ENCODE measurements around the gene STOML2. TPM values are rescaled to one million over a fixed set of nuclear protein-coding genes. Genes with fewer than 3 reads are reported as not detected.
A peak's percentile ranks its signal among the peaks of the same experiment; 100 is the strongest.
"Not testable (repeated sequence)": the region's sequence is repeated elsewhere in the genome, so short reads cannot be mapped to it uniquely, and the experiment has no call there.

Gene STOML2, protein sequence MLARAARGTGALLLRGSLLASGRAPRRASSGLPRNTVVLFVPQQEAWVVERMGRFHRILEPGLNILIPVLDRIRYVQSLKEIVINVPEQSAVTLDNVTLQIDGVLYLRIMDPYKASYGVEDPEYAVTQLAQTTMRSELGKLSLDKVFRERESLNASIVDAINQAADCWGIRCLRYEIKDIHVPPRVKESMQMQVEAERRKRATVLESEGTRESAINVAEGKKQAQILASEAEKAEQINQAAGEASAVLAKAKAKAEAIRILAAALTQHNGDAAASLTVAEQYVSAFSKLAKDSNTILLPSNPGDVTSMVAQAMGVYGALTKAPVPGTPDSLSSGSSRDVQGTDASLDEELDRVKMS
- 10 to 100 TPM; 96.0 to 96.9 TPM for total RNA-seq

DNA sequence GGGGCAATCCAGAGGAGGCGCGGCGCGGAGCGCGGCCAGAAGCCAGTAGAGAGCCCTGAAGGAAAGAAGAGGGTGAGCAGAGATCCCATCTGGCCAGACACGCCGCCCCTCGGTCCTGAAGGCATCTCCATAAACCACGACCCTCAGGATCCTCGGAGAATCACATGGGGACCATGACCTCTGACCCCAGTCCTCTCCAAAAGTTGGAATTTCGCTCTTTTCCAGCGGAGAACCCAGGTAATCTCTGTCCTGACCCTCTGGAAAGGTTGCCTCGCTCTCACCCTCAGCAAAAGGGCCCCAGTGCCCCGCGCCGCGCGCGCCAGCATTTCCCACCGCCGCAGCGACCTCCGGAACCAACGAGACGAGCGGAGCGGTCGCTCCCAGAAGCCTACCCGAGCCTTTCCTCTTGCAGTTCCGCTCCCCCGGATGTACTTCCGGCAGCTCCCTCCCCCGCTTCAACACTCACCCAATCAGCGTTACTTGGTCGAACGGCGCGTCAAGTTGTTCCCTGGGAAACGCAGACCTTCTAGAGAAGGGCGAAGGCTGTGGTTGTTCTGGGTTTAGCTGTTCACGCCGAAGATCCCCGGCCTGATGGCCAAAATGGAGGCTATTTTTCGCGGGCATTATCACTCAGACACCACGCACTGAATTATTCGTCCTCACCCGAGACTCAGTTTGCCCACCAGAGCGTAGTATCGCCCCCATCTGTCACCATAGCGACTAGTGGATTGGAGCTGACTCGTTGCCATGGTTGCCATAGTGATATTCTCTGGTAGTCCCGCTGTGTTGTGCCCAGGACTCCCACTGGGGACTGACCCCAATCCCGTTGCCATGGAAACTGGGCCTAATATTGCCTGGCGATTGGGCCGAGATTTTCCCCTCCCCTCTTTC is at the start of gene STOML2:
TSS of gene STOML2 (minus strand) at position 363 of the 891 bp plus-strand sequence. CDS start at position 326, 37 bp downstream.
- Mint-ChIP-seq H3K4me3 (peak within 1 kb of the TSS; percentile 80), H3K36me3 (ENCODE audit: low read depth) (peaks cover 51% of the 10 kb centered on the region), H3K9me3 (no peaks in the 10 kb centered on the region), H3K27ac (peak within 1 kb of the TSS; percentile 88), H3K4me1 (peaks cover 39% of the 10 kb centered on the region), H3K27me3 (no peaks in the 10 kb centered on the region)
- DNase-seq: peak; percentile 95
- ChIA-PET POLR2A (interaction anchor here (0.9 to 4.8 kb wide), 7 partner anchors 8 to 629 kb away, joined by 3 to 61 read pairs (median 23); partner anchors contain the start of genes ARHGEF39, ATOSB, CREB3 and FANCG), CTCF (interaction anchor here (1.3 to 3.1 kb wide), 8 partner anchors 9 to 204 kb away, joined by 4 to 28 read pairs (median 6); partner anchors contain the start of genes ATOSB, FANCG and VCP)

DNA sequence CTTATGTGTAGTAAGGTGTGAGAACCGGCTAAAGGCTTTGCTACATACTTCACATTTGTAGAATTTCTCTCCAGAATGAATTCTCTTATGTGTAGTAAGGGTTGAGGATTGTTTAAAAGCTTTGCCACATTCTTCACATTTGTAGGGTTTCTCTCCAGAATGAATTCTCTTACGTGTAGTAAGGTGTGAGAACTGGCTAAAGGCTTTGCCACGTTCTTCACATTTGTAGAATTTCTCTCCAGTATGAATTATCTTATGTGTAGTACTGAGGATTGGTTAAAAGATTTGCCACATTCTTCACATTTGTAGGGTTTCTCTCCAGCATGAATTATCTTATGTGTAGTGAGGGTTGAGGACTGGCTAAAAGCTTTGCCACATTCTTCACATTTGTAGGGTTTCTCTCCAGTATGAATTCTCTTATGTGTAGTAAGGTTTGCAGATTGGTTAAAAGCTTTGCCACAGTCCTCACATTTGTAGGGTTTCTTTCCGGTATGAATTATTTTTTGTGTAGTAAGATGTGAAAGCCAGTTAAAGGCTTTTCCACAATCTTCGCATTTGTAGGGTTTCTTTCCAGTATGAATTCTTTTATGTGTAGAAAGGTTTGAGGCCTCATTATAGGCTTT is 45.1 kb upstream of the STOML2 start:
- DNase-seq; H3K27me3 Mint-ChIP-seq; H3K27ac Mint-ChIP-seq; H3K4me1 Mint-ChIP-seq; CTCF ChIA-PET; H3K4me3 Mint-ChIP-seq; H3K36me3 Mint-ChIP-seq (ENCODE audit: low read depth); POLR2A ChIA-PET: not testable (repeated sequence)
- peaks cover 38% of the 10 kb centered on the region for H3K9me3 Mint-ChIP-seq

DNA sequence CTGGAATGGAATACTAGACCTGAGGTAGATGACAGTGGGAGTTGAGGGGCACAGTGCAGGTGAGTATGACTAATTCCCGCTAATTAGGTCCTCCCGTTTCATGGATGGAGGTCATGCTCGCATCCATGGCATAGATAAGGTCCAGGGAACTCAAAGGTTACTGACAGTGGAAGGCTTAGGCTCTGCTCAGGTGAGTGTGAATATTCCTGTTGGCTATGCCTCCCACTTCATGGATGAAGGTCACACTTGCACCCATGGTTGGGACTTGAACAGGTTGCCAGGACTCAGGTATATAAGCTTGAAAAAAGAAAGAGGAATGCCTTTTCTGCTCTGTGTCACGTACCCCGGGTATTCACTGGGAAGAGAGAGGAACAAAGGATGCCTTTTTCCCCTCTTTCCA is 39.1 kb upstream of the STOML2 start:
- no peaks in the 10 kb centered on the region for H3K4me1 Mint-ChIP-seq
- ChIA-PET POLR2A (no interaction called here), CTCF (no interaction called here)
- H3K27me3 Mint-ChIP-seq: no peaks in the 10 kb centered on the region
- peaks cover 24% of the 10 kb centered on the region for H3K9me3 Mint-ChIP-seq
- H3K36me3 Mint-ChIP-seq (ENCODE audit: low read depth): no peaks in the 10 kb centered on the region
- no peak overlapping the region for H3K4me3 Mint-ChIP-seq
- no peak overlapping the region for H3K27ac Mint-ChIP-seq
- DNase-seq: no peak

DNA sequence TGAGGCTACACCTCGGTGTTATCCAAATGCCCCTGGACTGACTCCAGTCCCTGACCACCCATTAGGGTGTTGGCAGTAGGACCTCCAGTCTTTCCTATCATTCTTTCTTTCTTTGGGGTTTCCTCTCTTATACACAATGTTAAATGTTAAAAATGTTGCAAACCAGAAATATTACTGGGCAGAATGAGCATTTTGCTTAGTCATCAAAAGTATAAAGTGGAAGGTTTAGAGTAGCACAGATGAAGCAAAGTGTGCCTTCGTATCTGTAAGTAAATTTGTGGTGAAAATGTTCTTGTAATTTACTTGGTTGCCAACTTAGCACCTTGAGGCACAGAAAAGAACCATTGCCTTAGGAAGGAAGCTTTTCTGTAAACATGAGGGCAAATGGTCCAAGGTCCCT is 37.2 kb upstream of the STOML2 start:
- Mint-ChIP-seq H3K27ac (no peak overlapping the region), H3K4me1 (no peaks in the 10 kb centered on the region), H3K36me3 (ENCODE audit: low read depth) (no peaks in the 10 kb centered on the region), H3K9me3 (peaks cover 26% of the 10 kb centered on the region), H3K27me3 (no peaks in the 10 kb centered on the region), H3K4me3 (no peak overlapping the region)
- DNase-seq: no peak
- ChIA-PET POLR2A (no interaction called here), CTCF (no interaction called here)

DNA sequence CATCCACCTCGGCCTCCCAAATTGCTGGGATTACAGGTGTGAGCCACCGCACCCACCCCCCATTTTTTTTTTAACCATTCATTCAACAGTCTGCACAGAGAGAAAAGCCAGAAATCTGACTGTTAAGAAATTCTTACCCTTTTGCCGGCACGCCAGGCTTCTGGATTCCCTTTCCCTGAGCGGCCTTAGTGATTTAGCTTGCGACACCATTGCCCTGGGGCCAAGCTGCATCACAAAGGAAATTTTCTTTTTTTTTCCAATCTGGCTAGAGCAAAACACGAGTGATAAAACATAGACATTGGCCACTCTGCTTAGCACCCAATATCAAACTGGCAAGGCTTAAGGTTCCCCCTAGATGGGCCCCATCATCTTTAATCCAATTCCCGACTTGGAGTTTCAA is 33.9 kb upstream of the STOML2 start:
- Mint-ChIP-seq H3K27ac (no peak overlapping the region), H3K36me3 (ENCODE audit: low read depth) (no peaks in the 10 kb centered on the region), H3K4me3 (no peak overlapping the region), H3K9me3 (peaks cover 21% of the 10 kb centered on the region), H3K27me3 (no peaks in the 10 kb centered on the region), H3K4me1 (no peaks in the 10 kb centered on the region)
- CTCF ChIA-PET: no interaction called here
- no peak for DNase-seq
- POLR2A ChIA-PET: no interaction called here

DNA sequence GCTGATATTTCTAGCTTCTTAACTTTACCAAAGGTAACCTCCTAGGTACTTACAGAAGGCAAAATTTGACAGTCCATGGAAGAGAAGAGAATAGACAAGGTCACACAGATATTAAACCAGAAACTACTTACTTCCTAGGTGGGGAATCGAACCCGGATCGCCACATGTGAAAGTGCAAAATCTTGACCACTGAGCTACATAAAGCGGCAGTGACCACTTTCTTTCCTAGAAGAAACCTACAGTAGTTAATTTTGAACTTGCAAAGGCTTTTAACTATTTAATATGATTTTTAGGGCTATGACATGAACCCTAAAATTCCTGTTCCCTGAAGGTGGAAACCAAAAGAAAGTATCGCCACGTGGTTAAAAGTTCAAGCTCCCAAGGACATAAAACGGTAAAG is 33.1 kb upstream of the STOML2 start:
- Mint-ChIP-seq H3K9me3 (peaks cover 18% of the 10 kb centered on the region), H3K4me1 (no peaks in the 10 kb centered on the region), H3K4me3 (no peak overlapping the region), H3K36me3 (ENCODE audit: low read depth) (no peaks in the 10 kb centered on the region), H3K27me3 (no peaks in the 10 kb centered on the region), H3K27ac (no peak overlapping the region)
- POLR2A ChIA-PET: no interaction called here
- CTCF ChIA-PET: no interaction called here
- DNase-seq: no peak

DNA sequence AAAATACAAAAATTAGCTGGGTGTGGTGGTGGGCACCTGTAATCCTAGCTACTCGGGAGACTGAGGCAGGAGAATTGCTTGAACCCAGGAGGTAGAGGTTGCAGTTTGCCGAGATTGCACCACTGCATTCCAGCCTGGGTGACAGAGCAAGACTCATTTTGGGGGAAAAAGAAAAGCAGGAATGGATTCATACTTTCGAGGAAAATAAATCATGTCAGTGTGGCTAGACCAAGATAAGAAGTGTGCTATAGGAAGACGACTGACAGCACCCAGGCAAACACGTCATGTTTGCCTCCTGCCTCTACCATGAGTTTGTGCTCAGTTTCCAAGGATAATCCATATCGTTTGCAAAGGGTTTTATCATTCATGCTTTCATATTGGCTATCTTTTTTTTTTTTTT is 32.0 kb upstream of the STOML2 start:
- ChIA-PET POLR2A (no interaction called here), CTCF (no interaction called here)
- H3K36me3 Mint-ChIP-seq (ENCODE audit: low read depth): no peaks in the 10 kb centered on the region
- H3K27ac Mint-ChIP-seq: no peak overlapping the region
- no peak for DNase-seq
- no peak overlapping the region for H3K4me3 Mint-ChIP-seq
- no peaks in the 10 kb centered on the region for H3K4me1 Mint-ChIP-seq
- H3K27me3 Mint-ChIP-seq: no peaks in the 10 kb centered on the region
- peaks cover 13% of the 10 kb centered on the region for H3K9me3 Mint-ChIP-seq

DNA sequence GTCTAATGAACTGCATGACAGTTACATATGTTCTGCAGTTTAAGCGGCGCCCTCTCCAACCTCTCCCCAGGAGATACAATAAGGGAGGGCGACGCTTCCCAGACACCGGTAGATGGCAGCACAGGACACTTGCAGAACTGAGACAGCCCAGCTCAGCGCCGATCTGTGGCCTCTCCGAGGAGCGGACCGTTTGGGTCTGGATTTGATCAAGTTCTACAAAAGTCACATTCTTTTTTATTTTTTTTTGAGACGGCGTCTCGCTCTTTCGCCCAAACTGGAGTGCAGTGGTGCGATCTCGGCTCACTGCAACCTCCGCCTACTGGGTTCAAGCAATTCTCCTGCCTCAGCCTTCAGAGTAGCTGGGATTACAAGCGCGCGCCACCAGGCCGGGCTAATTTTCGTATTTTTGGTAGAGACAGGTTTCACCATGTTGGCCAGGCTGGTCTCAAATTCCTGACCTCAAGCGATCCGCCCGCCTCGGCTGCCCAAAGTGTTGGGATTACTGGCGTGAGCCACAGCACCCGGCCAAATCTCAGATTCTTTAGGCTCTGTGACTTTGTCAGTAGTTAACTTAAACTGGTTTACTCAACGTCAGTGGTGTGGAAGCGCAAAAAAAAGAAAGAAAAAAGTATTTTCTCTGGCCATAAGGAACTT is 14.1 kb upstream of the STOML2 start:
- peak overlapping the region; percentile 92 for H3K27ac Mint-ChIP-seq
- H3K4me1 Mint-ChIP-seq: peaks cover 38% of the 10 kb centered on the region
- no peaks in the 10 kb centered on the region for H3K9me3 Mint-ChIP-seq
- ChIA-PET POLR2A (interaction anchor here (3.9 to 4.7 kb wide), 2 partner anchors 21 to 38 kb away, joined by 38 to 39 read pairs; partner anchors contain the start of genes FANCG and PIGO), CTCF (interaction anchor here (0.7 to 5.1 kb wide), 17 partner anchors 10 to 547 kb away, joined by 3 to 69 read pairs (median 4); partner anchors contain the start of genes STOML2 and VCP)
- peak; percentile 89 for DNase-seq
- H3K27me3 Mint-ChIP-seq: no peaks in the 10 kb centered on the region
- peaks cover 6% of the 10 kb centered on the region for H3K36me3 Mint-ChIP-seq (ENCODE audit: low read depth)
- H3K4me3 Mint-ChIP-seq: peak overlapping the region; percentile 98

DNA sequence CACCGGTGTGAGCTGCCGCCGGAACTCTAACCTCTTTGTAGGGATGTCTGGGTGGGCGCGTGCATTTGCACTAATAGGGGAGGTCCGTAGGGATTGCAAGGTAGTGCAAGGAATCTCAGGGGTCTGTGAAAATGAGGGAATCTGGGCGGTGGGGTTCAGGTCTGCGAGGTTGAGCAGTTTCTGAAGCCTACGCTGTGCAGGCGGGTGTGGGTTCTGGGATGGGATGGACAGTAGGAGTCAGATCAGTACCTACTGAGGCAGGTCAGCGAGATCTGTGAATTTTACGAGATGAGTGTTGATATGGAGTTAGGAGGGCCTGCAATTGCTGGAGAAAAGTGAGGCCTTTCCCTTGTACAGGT is 13.6 kb upstream of the STOML2 start:
- Mint-ChIP-seq H3K9me3 (no peaks in the 10 kb centered on the region), H3K4me1 (peaks cover 44% of the 10 kb centered on the region), H3K36me3 (ENCODE audit: low read depth) (peaks cover 6% of the 10 kb centered on the region), H3K4me3 (peak overlapping the region; percentile 98), H3K27ac (peak overlapping the region; percentile 92), H3K27me3 (no peaks in the 10 kb centered on the region)
- ChIA-PET POLR2A (interaction anchor here (3.3 to 4.7 kb wide), 3 partner anchors 13 to 38 kb away, joined by 38 to 50 read pairs (median 39); partner anchors contain the start of genes FANCG, PIGO and STOML2), CTCF (interaction anchor here (0.7 to 5.1 kb wide), 16 partner anchors 13 to 548 kb away, joined by 3 to 69 read pairs (median 4); partner anchors contain the start of genes STOML2 and VCP)
- DNase-seq: no peak

DNA sequence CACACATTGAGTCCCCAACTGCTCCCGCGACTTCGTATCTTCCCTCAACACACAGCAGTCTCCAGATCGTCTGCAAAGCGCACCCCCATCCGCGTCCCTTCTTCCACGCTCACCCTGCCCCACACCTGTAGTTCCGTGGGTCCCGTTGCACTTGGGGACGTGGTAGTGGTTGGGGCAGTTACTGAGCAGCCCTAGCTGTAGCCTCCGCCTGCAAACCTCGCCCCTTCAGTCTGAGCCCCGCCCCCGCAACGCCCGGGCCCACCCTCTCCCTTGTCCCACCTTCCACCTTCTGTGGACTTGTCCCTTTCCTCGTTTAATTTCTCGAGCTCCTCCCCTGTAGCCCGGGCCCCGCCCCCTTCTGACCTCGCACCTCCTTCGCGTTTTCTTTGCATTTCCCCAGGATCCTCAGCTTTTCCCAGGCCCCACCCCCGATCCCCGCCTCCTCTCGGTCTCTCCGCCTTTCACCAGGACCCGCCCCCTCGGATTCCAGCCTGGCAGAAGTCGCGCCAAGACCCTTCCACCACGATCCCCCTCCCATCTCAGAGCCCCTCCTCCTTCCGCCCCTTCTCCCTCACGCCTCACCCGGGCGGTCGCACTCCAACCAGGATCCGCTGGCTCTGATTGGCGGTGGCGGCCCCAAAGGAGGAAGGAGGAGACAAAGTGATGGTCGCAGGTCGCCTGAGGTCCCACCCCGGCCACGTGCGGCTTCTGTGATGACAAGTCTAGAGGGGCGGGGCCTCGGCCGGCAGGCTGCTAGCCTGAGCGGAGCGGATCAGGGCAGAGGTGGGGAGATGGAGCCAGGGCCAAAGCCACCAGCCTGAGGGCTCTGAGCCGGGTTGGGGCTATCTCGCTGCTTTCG is 13.0 kb upstream of the STOML2 start, which contains the start of gene ATOSB:
TSS of gene ATOSB (minus strand) at position 183 of the 859 bp plus-strand sequence. CDS start 7,588 bp downstream, outside the sequence.
- Mint-ChIP-seq H3K27me3 (no peaks in the 10 kb centered on the region), H3K4me3 (peak within 1 kb of the TSS; percentile 98), H3K36me3 (ENCODE audit: low read depth) (peaks cover 6% of the 10 kb centered on the region), H3K4me1 (peaks cover 46% of the 10 kb centered on the region), H3K9me3 (no peaks in the 10 kb centered on the region), H3K27ac (peak within 1 kb of the TSS; percentile 92)
- peak; percentile 96 for DNase-seq
- ChIA-PET CTCF (interaction anchor here (0.8 to 5.1 kb wide), 14 partner anchors 12 to 488 kb away, joined by 3 to 69 read pairs (median 5); partner anchors contain the start of genes FANCG, PIGO, STOML2 and VCP), POLR2A (interaction anchor here (0.9 to 4.7 kb wide), 9 partner anchors 13 to 216 kb away, joined by 3 to 50 read pairs (median 6); partner anchors contain the start of genes DNAJB5, FANCG, PIGO and STOML2)

DNA sequence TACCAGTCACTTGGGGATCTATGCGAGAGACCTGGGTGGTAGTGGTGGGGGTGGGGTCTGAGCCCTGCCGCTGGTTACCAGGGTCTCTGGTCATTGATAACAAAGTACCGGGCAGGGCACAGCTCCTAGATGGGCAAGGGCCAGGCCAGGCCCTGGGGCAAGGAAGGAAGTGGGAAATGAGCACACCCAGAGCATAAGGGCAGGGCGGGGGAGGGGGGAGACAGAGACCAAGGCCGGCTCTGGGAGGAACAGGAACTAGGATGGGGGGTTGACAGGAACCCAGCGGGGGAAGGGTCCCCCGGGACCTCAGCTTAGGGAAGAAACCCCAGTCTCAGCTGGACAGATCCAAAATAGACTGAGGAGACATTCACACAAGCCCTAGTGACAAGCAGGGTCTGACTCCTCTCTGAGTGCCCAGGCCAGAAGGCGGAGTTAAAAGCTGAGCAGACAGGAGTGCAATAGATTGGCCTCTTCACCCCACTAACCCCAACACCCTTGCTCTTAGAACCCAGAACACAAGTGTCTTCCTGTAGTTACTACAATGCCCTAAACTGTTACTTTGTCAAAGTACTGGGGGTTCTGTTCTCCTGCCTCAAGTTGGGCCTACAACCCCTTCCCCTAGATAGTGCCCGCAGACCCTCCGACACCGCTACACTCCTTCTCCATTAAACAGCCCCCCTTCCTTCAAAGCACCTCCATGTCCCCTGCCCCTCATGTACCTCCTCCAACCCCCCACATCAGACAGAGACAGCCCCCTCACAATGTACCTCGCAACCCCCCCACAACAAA is 12.1 kb upstream of the STOML2 start:
- Mint-ChIP-seq H3K4me3 (peak overlapping the region; percentile 98), H3K9me3 (no peaks in the 10 kb centered on the region), H3K27ac (peak overlapping the region; percentile 92), H3K4me1 (peaks cover 55% of the 10 kb centered on the region), H3K36me3 (ENCODE audit: low read depth) (peaks cover 6% of the 10 kb centered on the region), H3K27me3 (no peaks in the 10 kb centered on the region)
- peak; percentile 63 for DNase-seq
- POLR2A ChIA-PET: interaction anchor here (0.9 to 4.7 kb wide), 14 partner anchors 9 to 697 kb away, joined by 3 to 50 read pairs (median 6); partner anchors contain the start of genes CCDC107, DNAJB5, FANCG and PIGO
- CTCF ChIA-PET: interaction anchor here (0.8 to 5.1 kb wide), 16 partner anchors 11 to 489 kb away, joined by 3 to 69 read pairs (median 5); partner anchors contain the start of genes FANCG, PIGO, STOML2 and VCP

All from activated CD4-positive, alpha-beta memory T cell treated with anti-CD3 and anti-CD28 coated beads, Interleukin-2, amount 10 ng/mL, durations not matched to agents 7 days and 5 days (primary cell).